Activated CD4-positive, alpha-beta memory T cell treated with anti-CD3 and anti-CD28 coated beads for 36 hours (primary cell): Measurements from ENCODE around the gene FLT1. TPM values are rescaled to one million over a fixed set of nuclear protein-coding genes. Genes with fewer than 3 reads are reported as not detected.

Experiments used
- CTCF ChIA-PET: fragments of 350-600 bp; sonication (Branson Sonifier 250); formaldehyde crosslinking; loops from one replicate; lab custom pipeline; 2021; ENCODE audit warnings: antibody characterized with exemption, inconsistent platforms; lab: Charles Lee
- POLR2A ChIA-PET: fragments of 350-600 bp; sonication (Branson Sonifier 250); formaldehyde crosslinking; loops from one replicate; lab custom pipeline; 2021; ENCODE audit warnings: antibody characterized with exemption; lab: Charles Lee
- DNase-seq: peaks from one replicate; pipeline ENCODE4 v3.0.0-alpha.2; 2020
- H3K27ac Mint-ChIP-seq: one replicate; pipeline ENCODE4 v1.8.0; 2021; ENCODE audit warnings: mixed read lengths
- H3K27me3 Mint-ChIP-seq: one replicate; pipeline ENCODE4 v1.8.0; 2021; ENCODE audit warnings: mixed read lengths
- H3K36me3 Mint-ChIP-seq: one replicate; pipeline ENCODE4 v1.8.0; 2021; ENCODE audit warnings: mixed read lengths
- H3K4me1 Mint-ChIP-seq: one replicate; pipeline ENCODE4 v1.8.0; 2021; ENCODE audit warnings: low read depth, mixed read lengths
- H3K4me3 Mint-ChIP-seq: one replicate; pipeline ENCODE4 v1.8.0; 2021; ENCODE audit warnings: mild to moderate bottlenecking, mixed read lengths
- H3K9me3 Mint-ChIP-seq: one replicate; pipeline ENCODE4 v1.8.0; 2021; ENCODE audit warnings: mixed read lengths
- intact Hi-C: fragments of 100-400 bp; cut with micrococcal nuclease; formaldehyde crosslinking; loops from one replicate; pipeline ENCODE4 v1.15.1; 2023
- total RNA-seq, 2 experiments: library from RNA; stranded (reverse); gene quantifications; one replicate each; pipeline ENCODE4 v1.2.3, GENCODE V29; 2021

Gene FLT1
- total RNA-seq, 2 experiments from 2014 or later: 17.2 to 19.5 TPM

- DNase-seq: no peak
- Mint-ChIP-seq H3K36me3 (peaks cover 2% of the 10 kb centered on the region), H3K4me3 (no peak overlapping the region), H3K27ac (no peak overlapping the region), H3K27me3 (peaks cover 28% of the 10 kb centered on the region), H3K4me1 (peaks cover 12% of the 10 kb centered on the region), H3K9me3 (peaks cover 2% of the 10 kb centered on the region)
- intact Hi-C loops: no loop called here
- POLR2A ChIA-PET: no interaction called here
- CTCF ChIA-PET: no interaction called here
These were observed 27.9 kb upstream of the FLT1 start for GRCh38 chr13:28522871-28523270.

- intact Hi-C loops: no loop called here
- ChIA-PET CTCF (no interaction called here), POLR2A (no interaction called here)
- H3K27ac Mint-ChIP-seq: no peak overlapping the region
- H3K9me3 Mint-ChIP-seq: no peaks in the 10 kb centered on the region
- no peaks in the 10 kb centered on the region for H3K36me3 Mint-ChIP-seq
- peaks cover 16% of the 10 kb centered on the region for H3K27me3 Mint-ChIP-seq
- H3K4me3 Mint-ChIP-seq: no peak overlapping the region
- DNase-seq: no peak
- H3K4me1 Mint-ChIP-seq: no peaks in the 10 kb centered on the region
These were observed 18.8 kb upstream of the FLT1 start for GRCh38 chr13:28513745-28514144.

GRCh38 chr13:28510542-28510941 is 15.6 kb upstream of the FLT1 start:
- ChIA-PET POLR2A (no interaction called here), CTCF (no interaction called here)
- Mint-ChIP-seq H3K27ac (no peak overlapping the region), H3K36me3 (no peaks in the 10 kb centered on the region), H3K9me3 (no peaks in the 10 kb centered on the region), H3K4me1 (peaks cover 1% of the 10 kb centered on the region), H3K27me3 (peaks cover 6% of the 10 kb centered on the region), H3K4me3 (no peak overlapping the region)
- DNase-seq: no peak
- intact Hi-C loops: no loop called here

- POLR2A ChIA-PET: no interaction called here
- CTCF ChIA-PET: no interaction called here
- H3K4me3 Mint-ChIP-seq: no peak overlapping the region
- H3K27me3 Mint-ChIP-seq: peaks cover 7% of the 10 kb centered on the region
- no peaks in the 10 kb centered on the region for H3K36me3 Mint-ChIP-seq
- no peak for DNase-seq
- peaks cover 4% of the 10 kb centered on the region for H3K4me1 Mint-ChIP-seq
- no peak overlapping the region for H3K27ac Mint-ChIP-seq
- no peaks in the 10 kb centered on the region for H3K9me3 Mint-ChIP-seq
- intact Hi-C loops: no loop called here
These were observed 15.1 kb upstream of the FLT1 start for GRCh38 chr13:28510066-28510465.

- Mint-ChIP-seq H3K36me3 (no peaks in the 10 kb centered on the region), H3K27me3 (peaks cover 3% of the 10 kb centered on the region), H3K4me3 (no peak overlapping the region), H3K27ac (no peak overlapping the region), H3K4me1 (peaks cover 4% of the 10 kb centered on the region), H3K9me3 (no peaks in the 10 kb centered on the region)
- POLR2A ChIA-PET: no interaction called here
- intact Hi-C loops: no loop called here
- no peak for DNase-seq
- CTCF ChIA-PET: no interaction called here
These were observed 10.7 kb upstream of the FLT1 start for GRCh38 chr13:28505543-28506135.

GRCh38 chr13:28503182-28503967 is 8.4 kb upstream of the FLT1 start:
- no peak for DNase-seq
- ChIA-PET POLR2A (no interaction called here), CTCF (no interaction called here)
- no peak overlapping the region for H3K4me3 Mint-ChIP-seq
- H3K36me3 Mint-ChIP-seq: no peaks in the 10 kb centered on the region
- intact Hi-C loops: no loop called here
- H3K27ac Mint-ChIP-seq: no peak overlapping the region
- peaks cover 4% of the 10 kb centered on the region for H3K4me1 Mint-ChIP-seq
- peaks cover 6% of the 10 kb centered on the region for H3K27me3 Mint-ChIP-seq
- no peaks in the 10 kb centered on the region for H3K9me3 Mint-ChIP-seq

- H3K36me3 Mint-ChIP-seq: no peaks in the 10 kb centered on the region
- POLR2A ChIA-PET: no interaction called here
- H3K27ac Mint-ChIP-seq: no peak overlapping the region
- intact Hi-C loops: no loop called here
- peaks cover 4% of the 10 kb centered on the region for H3K4me1 Mint-ChIP-seq
- H3K4me3 Mint-ChIP-seq: no peak overlapping the region
- CTCF ChIA-PET: no interaction called here
- DNase-seq: no peak
- no peaks in the 10 kb centered on the region for H3K9me3 Mint-ChIP-seq
- H3K27me3 Mint-ChIP-seq: peaks cover 18% of the 10 kb centered on the region
These were observed 6.6 kb upstream of the FLT1 start for GRCh38 chr13:28501547-28501946.

- H3K27me3 Mint-ChIP-seq: peaks cover 30% of the 10 kb centered on the region
- intact Hi-C loops: no loop called here
- H3K4me3 Mint-ChIP-seq: no peak overlapping the region
- H3K27ac Mint-ChIP-seq: no peak overlapping the region
- ChIA-PET CTCF (no interaction called here), POLR2A (no interaction called here)
- no peak for DNase-seq
- H3K9me3 Mint-ChIP-seq: no peaks in the 10 kb centered on the region
- no peaks in the 10 kb centered on the region for H3K36me3 Mint-ChIP-seq
- H3K4me1 Mint-ChIP-seq: no peaks in the 10 kb centered on the region
These were observed 4.7 kb upstream of the FLT1 start for GRCh38 chr13:28499609-28500008.

- intact Hi-C loops: no loop called here
- DNase-seq: no peak
- H3K4me3 Mint-ChIP-seq: no peak overlapping the region
- H3K9me3 Mint-ChIP-seq: no peaks in the 10 kb centered on the region
- ChIA-PET POLR2A (no interaction called here), CTCF (no interaction called here)
- no peak overlapping the region for H3K27ac Mint-ChIP-seq
- peaks cover 31% of the 10 kb centered on the region for H3K27me3 Mint-ChIP-seq
- H3K4me1 Mint-ChIP-seq: no peaks in the 10 kb centered on the region
- no peaks in the 10 kb centered on the region for H3K36me3 Mint-ChIP-seq
These were observed 3.7 kb upstream of the FLT1 start for GRCh38 chr13:28498481-28499115.

- intact Hi-C loops: no loop called here
- POLR2A ChIA-PET: no interaction called here
- H3K9me3 Mint-ChIP-seq: no peaks in the 10 kb centered on the region
These were observed 2.4 kb upstream of the FLT1 start for GRCh38 chr13:28497143-28497876.

GRCh38 chr13:28496188-28496564 is 1.2 kb upstream of the FLT1 start:
- Mint-ChIP-seq H3K4me1 (peaks cover 10% of the 10 kb centered on the region), H3K27ac (no peak overlapping the region), H3K27me3 (peaks cover 40% of the 10 kb centered on the region), H3K36me3 (peaks cover 3% of the 10 kb centered on the region), H3K4me3 (no peak overlapping the region), H3K9me3 (no peaks in the 10 kb centered on the region)
- intact Hi-C loops: no loop called here
- POLR2A ChIA-PET: no interaction called here
- CTCF ChIA-PET: no interaction called here
- no peak for DNase-seq

More at GRCh38 chr13:28497143-28497876, 2.4 kb upstream of the FLT1 start:
- Mint-ChIP-seq H3K36me3 (peaks cover 3% of the 10 kb centered on the region), H3K27ac (no peak overlapping the region), H3K4me1 (peaks cover 7% of the 10 kb centered on the region), H3K27me3 (peaks cover 38% of the 10 kb centered on the region), H3K4me3 (no peak overlapping the region)
- DNase-seq: no peak
- CTCF ChIA-PET: interaction anchor here (0.6 kb wide), 1 partner anchor 1551 kb away, joined by 5 read pairs; no protein-coding TSS in a partner anchor

- no peak overlapping the region for H3K27ac Mint-ChIP-seq
- peaks cover 3% of the 10 kb centered on the region for H3K36me3 Mint-ChIP-seq
- H3K27me3 Mint-ChIP-seq: peaks cover 43% of the 10 kb centered on the region
- POLR2A ChIA-PET: no interaction called here
- H3K4me3 Mint-ChIP-seq: peak overlapping the region; percentile 37
- H3K4me1 Mint-ChIP-seq: peaks cover 10% of the 10 kb centered on the region
- intact Hi-C loops: no loop called here
- no peaks in the 10 kb centered on the region for H3K9me3 Mint-ChIP-seq
- DNase-seq: no peak
- CTCF ChIA-PET: no interaction called here
These were observed 735 bp upstream of the FLT1 start for GRCh38 chr13:28495538-28496187.
